HUES6 (cell line): ENCODE data around the gene NOL6.

Experiments used
- H3K27ac ChIP-seq: 2 replicates; pipeline ENCODE4 v1.7.0; 2013; ENCODE audit warnings: low read depth, mild to moderate bottlenecking, low read length, inconsistent platforms
- H3K27me3 ChIP-seq: 2 replicates; pipeline ENCODE4 v1.6.1; 2013; ENCODE audit warnings: low read length; ENCODE audit not compliant: control insufficient read depth, insufficient read depth
- H3K36me3 ChIP-seq: 2 replicates; pipeline ENCODE4 v1.6.1; 2013; ENCODE audit warnings: low read length; ENCODE audit not compliant: control insufficient read depth, insufficient read depth
- H3K4me1 ChIP-seq: 2 replicates; pipeline ENCODE4 v1.6.1; 2013; ENCODE audit warnings: low read length; ENCODE audit not compliant: control insufficient read depth, insufficient read depth
- H3K4me3 ChIP-seq: 2 replicates; pipeline ENCODE4 v1.5.1; 2013; ENCODE audit warnings: low read depth, low read length
- H3K9ac ChIP-seq: one replicate; pipeline ENCODE4 v1.6.1; 2013; ENCODE audit warnings: mild to moderate bottlenecking, low read length
- H3K9me3 ChIP-seq: 2 replicates; pipeline ENCODE4 v1.6.1; 2013; ENCODE audit warnings: low read depth, low read length; ENCODE audit not compliant: control insufficient read depth, insufficient read depth

NOL6 gene

GRCh38 chr9:33439731-33440130 is 34.0 kb downstream of the NOL6 start:
- no peak overlapping the region for H3K9ac ChIP-seq
- no peaks in the 10 kb centered on the region for H3K9me3 ChIP-seq
- H3K4me3 ChIP-seq: no peak overlapping the region
- no peak overlapping the region for H3K27ac ChIP-seq
- H3K27me3 ChIP-seq: no peaks in the 10 kb centered on the region
- H3K36me3 ChIP-seq: no peaks in the 10 kb centered on the region
- H3K4me1 ChIP-seq: peaks cover 32% of the 10 kb centered on the region

- Histone ChIP-seq H3K4me1 (peaks cover 32% of the 10 kb centered on the region), H3K9me3 (no peaks in the 10 kb centered on the region), H3K36me3 (no peaks in the 10 kb centered on the region), H3K4me3 (no peak overlapping the region), H3K27me3 (no peaks in the 10 kb centered on the region), H3K9ac (no peak overlapping the region), H3K27ac (no peak overlapping the region)
These were observed 34.6 kb downstream of the NOL6 start for GRCh38 chr9:33438926-33439680.

- Histone ChIP-seq H3K9ac (no peak overlapping the region), H3K4me1 (peaks cover 22% of the 10 kb centered on the region; the same call in 1 of the 2 replicates), H3K36me3 (no peaks in the 10 kb centered on the region), H3K9me3 (no peaks in the 10 kb centered on the region), H3K27me3 (no peaks in the 10 kb centered on the region), H3K4me3 (no peak overlapping the region), H3K27ac (no peak overlapping the region)
These were observed 35.8 kb downstream of the NOL6 start for GRCh38 chr9:33437898-33438297.

GRCh38 chr9:33437205-33437604 is 36.5 kb downstream of the NOL6 start:
- Histone ChIP-seq H3K4me3 (no peak overlapping the region), H3K9ac (no peak overlapping the region), H3K27me3 (no peaks in the 10 kb centered on the region), H3K36me3 (no peaks in the 10 kb centered on the region), H3K9me3 (no peaks in the 10 kb centered on the region), H3K4me1 (peaks cover 22% of the 10 kb centered on the region; the same call in 1 of the 2 replicates), H3K27ac (no peak overlapping the region)

- Histone ChIP-seq H3K27ac (no peak overlapping the region), H3K4me3 (no peak overlapping the region), H3K27me3 (no peaks in the 10 kb centered on the region), H3K9ac (no peak overlapping the region), H3K4me1 (peaks cover 22% of the 10 kb centered on the region; the same call in 1 of the 2 replicates), H3K36me3 (no peaks in the 10 kb centered on the region), H3K9me3 (no peaks in the 10 kb centered on the region)
These were observed 37.3 kb downstream of the NOL6 start for GRCh38 chr9:33436445-33436844.

GRCh38 chr9:33435821-33436277 is 37.9 kb downstream of the NOL6 start:
- no peaks in the 10 kb centered on the region for H3K27me3 ChIP-seq
- H3K27ac ChIP-seq: no peak overlapping the region
- no peaks in the 10 kb centered on the region for H3K9me3 ChIP-seq
- H3K4me1 ChIP-seq: peaks cover 22% of the 10 kb centered on the region; the same call in 1 of the 2 replicates
- H3K9ac ChIP-seq: no peak overlapping the region
- no peaks in the 10 kb centered on the region for H3K36me3 ChIP-seq
- no peak overlapping the region for H3K4me3 ChIP-seq

GRCh38 chr9:33434317-33435105 is 39.2 kb downstream of the NOL6 start:
- H3K4me1 ChIP-seq: peaks cover 17% of the 10 kb centered on the region; the same call in 1 of the 2 replicates
- no peak overlapping the region for H3K27ac ChIP-seq
- H3K4me3 ChIP-seq: no peak overlapping the region
- no peaks in the 10 kb centered on the region for H3K9me3 ChIP-seq
- no peaks in the 10 kb centered on the region for H3K36me3 ChIP-seq
- no peak overlapping the region for H3K9ac ChIP-seq
- H3K27me3 ChIP-seq: no peaks in the 10 kb centered on the region

GRCh38 chr9:33433871-33434270 is 39.9 kb downstream of the NOL6 start:
- H3K27ac ChIP-seq: no peak overlapping the region
- H3K27me3 ChIP-seq: no peaks in the 10 kb centered on the region
- H3K4me1 ChIP-seq: peaks cover 13% of the 10 kb centered on the region; the same call in 1 of the 2 replicates

GRCh38 chr9:33431420-33431819 is 42.3 kb downstream of the NOL6 start:
- Histone ChIP-seq H3K4me1 (peaks cover 6% of the 10 kb centered on the region; the same call in 1 of the 2 replicates), H3K27ac (no peak overlapping the region), H3K36me3 (no peaks in the 10 kb centered on the region), H3K9ac (no peak overlapping the region), H3K9me3 (no peaks in the 10 kb centered on the region), H3K27me3 (no peaks in the 10 kb centered on the region), H3K4me3 (no peak overlapping the region)

More at GRCh38 chr9:33433871-33434270, 39.9 kb downstream of the NOL6 start:
- no peaks in the 10 kb centered on the region for H3K36me3 ChIP-seq
- H3K4me3 ChIP-seq: no peak overlapping the region
- H3K9ac ChIP-seq: no peak overlapping the region
- no peaks in the 10 kb centered on the region for H3K9me3 ChIP-seq

- no peak overlapping the region for H3K4me3 ChIP-seq
- no peak overlapping the region for H3K27ac ChIP-seq
- peaks cover 2% of the 10 kb centered on the region; the same call in 1 of the 2 replicates for H3K4me1 ChIP-seq
- H3K36me3 ChIP-seq: no peaks in the 10 kb centered on the region
- H3K9me3 ChIP-seq: no peaks in the 10 kb centered on the region
- H3K27me3 ChIP-seq: no peaks in the 10 kb centered on the region
- no peak overlapping the region for H3K9ac ChIP-seq
These were observed 42.8 kb downstream of the NOL6 start for GRCh38 chr9:33430942-33431341.
